BJ (cell line): Measurements from ENCODE around the gene CCDC6. TPM values are rescaled to one million over a fixed set of nuclear protein-coding genes. Genes with fewer than 3 reads are reported as not detected.
"Not testable (repeated sequence)": the region's sequence is repeated elsewhere in the genome, so short reads cannot be mapped to it uniquely, and the experiment has no call there.

ENCODE experiments used
- CTCF ChIA-PET: fragments of 350-600 bp; formaldehyde crosslinking; extraction: SDS; loops from one replicate; lab custom pipeline; 2021; ENCODE audit warnings: antibody characterized with exemption, inconsistent platforms; lab: Yijun Ruan, JAX
- POLR2A ChIA-PET: fragments of 300-600 bp; sonication (Branson Sonifier 250); formaldehyde crosslinking; extraction: SDS; loops from one replicate; lab custom pipeline; 2021; ENCODE audit warnings: antibody characterized with exemption; lab: Charles Lee
- DNase-seq: peaks from one replicate; pipeline ENCODE4 v3.0.0-alpha.2; 2011; ENCODE audit warnings: low read depth
- H3K27me3 ChIP-seq: 2 replicates; pipeline ENCODE4 v1.6.0; 2011; ENCODE audit warnings: low read length; ENCODE audit not compliant: control insufficient read depth, insufficient read depth
- H3K36me3 ChIP-seq: 2 replicates; pipeline ENCODE4 v1.5.1; 2011; ENCODE audit warnings: low read length; ENCODE audit not compliant: control insufficient read depth, insufficient read depth
- H3K4me3 ChIP-seq: 2 replicates; pipeline ENCODE4 v1.5.1; 2011; ENCODE audit warnings: low read depth, mild to moderate bottlenecking, control low read depth, low read length
- polyA plus RNA-seq: library from polyadenylated mRNA; depleted of rRNA; stranded (reverse); fragments of >200 nt; gene quantifications from 2 replicates; pipeline ENCODE4 v1.2.3, GENCODE V29; 2011
- TF ChIP-seq, protein P1 (sequence below): IDR thresholded peaks from 2 replicates; pipeline ENCODE4 v1.5.1; 2011; ENCODE audit warnings: low read depth, mild to moderate bottlenecking, control low read depth, inconsistent platforms, low read length, moderate library complexity; ENCODE audit not compliant: insufficient read depth

Gene CCDC6
- polyA plus RNA-seq, 1 experiment, result 17.2 TPM

DNA sequence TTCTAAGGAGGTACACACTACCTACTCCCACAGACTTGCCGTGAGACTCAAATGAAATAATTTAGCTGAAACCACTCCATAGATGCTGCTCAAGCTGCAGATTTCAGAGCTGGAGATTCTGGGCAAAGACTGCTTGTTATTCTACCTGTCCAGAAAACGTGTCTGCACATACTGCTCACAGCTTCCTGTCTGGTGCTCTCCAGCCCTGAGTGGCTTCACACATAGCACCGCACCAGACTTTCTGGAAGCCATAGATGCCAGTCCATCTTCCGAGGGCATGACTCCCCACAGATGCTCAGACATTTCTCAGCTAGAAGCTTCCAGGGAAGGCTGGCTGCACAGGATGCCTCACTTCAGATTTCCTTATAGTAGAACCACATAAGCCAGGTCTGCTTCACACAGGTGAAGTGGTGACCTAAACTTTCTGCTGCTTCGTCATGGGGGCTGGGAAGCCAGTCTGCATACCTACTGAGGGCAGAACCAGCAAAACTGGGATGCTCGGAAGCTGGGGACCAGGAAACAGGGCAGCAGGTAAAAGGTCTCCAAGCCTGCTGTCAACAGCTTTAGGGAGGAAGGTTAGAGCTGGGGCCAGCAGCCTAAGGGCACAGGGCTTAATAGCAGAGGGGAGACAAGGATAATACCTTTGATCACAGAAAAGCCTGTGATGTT, 18.2 kb downstream of the CCDC6 start:
- Histone ChIP-seq H3K36me3 (no peaks in the 10 kb centered on the region; the same call in 1 of the 2 replicates), H3K4me3 (no peak overlapping the region), H3K27me3 (no peaks in the 10 kb centered on the region)
- DNase-seq, result no peak
- ChIA-PET POLR2A (no interaction called here), CTCF (interaction anchor here (0.6 to 1.4 kb wide), 5 partner anchors 14 to 232 kb away, joined by 3 to 5 read pairs (median 3); no protein-coding TSS in a partner anchor)
- TF ChIP-seq, protein P1, sequence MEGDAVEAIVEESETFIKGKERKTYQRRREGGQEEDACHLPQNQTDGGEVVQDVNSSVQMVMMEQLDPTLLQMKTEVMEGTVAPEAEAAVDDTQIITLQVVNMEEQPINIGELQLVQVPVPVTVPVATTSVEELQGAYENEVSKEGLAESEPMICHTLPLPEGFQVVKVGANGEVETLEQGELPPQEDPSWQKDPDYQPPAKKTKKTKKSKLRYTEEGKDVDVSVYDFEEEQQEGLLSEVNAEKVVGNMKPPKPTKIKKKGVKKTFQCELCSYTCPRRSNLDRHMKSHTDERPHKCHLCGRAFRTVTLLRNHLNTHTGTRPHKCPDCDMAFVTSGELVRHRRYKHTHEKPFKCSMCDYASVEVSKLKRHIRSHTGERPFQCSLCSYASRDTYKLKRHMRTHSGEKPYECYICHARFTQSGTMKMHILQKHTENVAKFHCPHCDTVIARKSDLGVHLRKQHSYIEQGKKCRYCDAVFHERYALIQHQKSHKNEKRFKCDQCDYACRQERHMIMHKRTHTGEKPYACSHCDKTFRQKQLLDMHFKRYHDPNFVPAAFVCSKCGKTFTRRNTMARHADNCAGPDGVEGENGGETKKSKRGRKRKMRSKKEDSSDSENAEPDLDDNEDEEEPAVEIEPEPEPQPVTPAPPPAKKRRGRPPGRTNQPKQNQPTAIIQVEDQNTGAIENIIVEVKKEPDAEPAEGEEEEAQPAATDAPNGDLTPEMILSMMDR, result no peak

DNA sequence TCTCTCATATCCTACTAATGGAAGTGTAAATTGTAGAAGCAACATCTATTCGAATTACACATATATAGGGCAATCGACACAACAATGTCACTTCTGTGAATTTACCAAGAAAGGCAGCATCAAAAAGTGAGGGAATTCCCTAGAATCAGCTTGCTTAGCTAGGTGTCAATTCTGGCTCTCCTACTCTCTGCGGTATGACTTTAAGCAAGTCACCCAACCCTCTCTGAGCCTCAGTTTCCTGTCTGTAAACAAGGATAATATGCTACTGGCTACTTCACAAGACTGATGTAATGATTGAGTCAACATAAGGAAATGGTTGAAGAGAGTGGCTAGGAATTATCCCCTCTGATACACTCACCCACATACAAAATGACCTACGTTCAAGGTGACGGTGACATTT, 19.4 kb downstream of the CCDC6 start:
- H3K4me3 ChIP-seq, result no peak overlapping the region
- no peak for DNase-seq
- no peaks in the 10 kb centered on the region for H3K27me3 ChIP-seq
- TF ChIP-seq, protein P1, result no peak
- POLR2A ChIA-PET, result no interaction called here
- CTCF ChIA-PET, result no interaction called here
- H3K36me3 ChIP-seq, result no peaks in the 10 kb centered on the region; the same call in 1 of the 2 replicates

DNA sequence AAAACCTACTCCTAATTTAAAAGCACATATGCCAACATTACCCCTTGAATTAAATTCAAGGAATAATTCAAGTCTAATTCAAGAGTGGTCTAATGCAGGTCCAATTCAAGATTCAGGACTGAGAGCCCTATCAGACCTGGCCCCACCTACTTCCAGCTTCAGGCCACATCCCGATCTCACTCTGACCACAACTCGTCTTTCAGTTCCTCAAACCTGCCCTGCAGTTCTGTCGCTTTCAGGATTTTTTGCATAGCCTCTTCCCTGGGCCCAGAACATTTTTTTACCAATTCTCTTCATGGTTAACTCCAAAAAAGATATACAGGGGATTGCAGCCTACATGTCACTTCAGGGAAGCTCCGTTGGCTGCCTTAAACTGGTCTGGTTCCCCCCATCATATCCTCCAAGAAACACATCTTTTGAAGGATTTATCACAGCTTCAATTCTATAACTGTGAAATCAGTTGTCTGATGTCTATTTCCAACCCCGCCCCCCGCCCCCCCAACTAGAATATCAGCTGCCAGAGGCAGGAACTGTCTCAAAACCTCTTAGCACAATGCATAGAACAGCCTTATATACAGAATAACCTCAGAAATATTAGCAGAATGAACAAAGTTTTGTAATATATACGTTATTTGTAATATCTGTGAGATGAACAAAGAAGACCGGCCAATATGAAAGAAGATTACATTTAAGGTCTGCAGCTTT, 20.8 kb downstream of the CCDC6 start:
- Histone ChIP-seq H3K4me3 (no peak overlapping the region), H3K27me3 (no peaks in the 10 kb centered on the region), H3K36me3 (no peaks in the 10 kb centered on the region; the same call in 1 of the 2 replicates)
- no peak for DNase-seq
- ChIA-PET CTCF (no interaction called here), POLR2A (no interaction called here)
- TF ChIP-seq, protein P1, result no peak

DNA sequence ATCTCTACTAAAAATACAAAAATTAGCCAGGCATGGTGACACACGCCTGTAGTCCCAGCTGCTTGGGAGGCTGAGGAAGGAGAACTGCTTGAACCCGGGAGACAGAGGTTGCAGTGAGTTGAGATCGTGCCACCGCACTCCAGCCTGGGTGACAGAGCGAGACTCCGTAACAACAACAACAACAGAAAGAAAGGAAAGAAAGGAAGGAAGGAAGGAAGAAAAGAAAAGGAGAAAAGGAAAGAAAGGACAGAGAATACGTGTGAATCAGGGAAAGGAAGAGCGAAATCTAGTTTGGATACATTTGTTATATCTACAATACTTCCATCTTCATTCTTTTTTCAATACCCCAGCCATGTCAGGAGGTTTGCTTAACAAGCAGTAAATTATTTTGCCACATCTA, 21.5 kb downstream of the CCDC6 start:
- POLR2A ChIA-PET, result not testable (repeated sequence)

DNA sequence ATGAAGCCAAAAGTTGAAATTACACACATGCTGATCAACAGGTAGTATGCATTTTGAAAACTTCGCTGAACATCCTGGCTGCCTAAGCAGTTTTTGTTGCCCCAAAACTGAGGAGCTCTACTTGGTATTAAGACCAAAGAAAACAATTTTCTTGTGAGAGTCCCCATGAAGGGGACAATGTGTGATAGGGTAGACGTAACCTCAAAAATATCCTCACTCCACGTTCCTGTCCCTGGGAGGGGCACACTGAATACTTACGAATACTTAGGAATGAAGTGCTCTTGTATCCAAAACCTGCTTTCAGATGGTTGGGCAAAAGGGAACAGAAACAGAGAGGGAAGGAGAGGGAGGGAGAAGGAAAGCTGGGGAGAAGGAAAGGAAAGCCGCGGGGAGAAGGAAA, 24.7 kb downstream of the CCDC6 start:
- no peaks in the 10 kb centered on the region for H3K27me3 ChIP-seq
- CTCF ChIA-PET, result no interaction called here
- H3K36me3 ChIP-seq, result no peaks in the 10 kb centered on the region
- no peak for DNase-seq
- TF ChIP-seq, protein P1, result no peak
- POLR2A ChIA-PET, result no interaction called here
- no peak overlapping the region for H3K4me3 ChIP-seq

More for the DNA sequence above, 21.5 kb downstream of the CCDC6 start:
- DNase-seq, H3K36me3 ChIP-seq, H3K27me3 ChIP-seq, H3K4me3 ChIP-seq, CTCF ChIA-PET: not testable (repeated sequence)
